Measurements from ENCODE around the gene AATK.

Gene AATK

DNA sequence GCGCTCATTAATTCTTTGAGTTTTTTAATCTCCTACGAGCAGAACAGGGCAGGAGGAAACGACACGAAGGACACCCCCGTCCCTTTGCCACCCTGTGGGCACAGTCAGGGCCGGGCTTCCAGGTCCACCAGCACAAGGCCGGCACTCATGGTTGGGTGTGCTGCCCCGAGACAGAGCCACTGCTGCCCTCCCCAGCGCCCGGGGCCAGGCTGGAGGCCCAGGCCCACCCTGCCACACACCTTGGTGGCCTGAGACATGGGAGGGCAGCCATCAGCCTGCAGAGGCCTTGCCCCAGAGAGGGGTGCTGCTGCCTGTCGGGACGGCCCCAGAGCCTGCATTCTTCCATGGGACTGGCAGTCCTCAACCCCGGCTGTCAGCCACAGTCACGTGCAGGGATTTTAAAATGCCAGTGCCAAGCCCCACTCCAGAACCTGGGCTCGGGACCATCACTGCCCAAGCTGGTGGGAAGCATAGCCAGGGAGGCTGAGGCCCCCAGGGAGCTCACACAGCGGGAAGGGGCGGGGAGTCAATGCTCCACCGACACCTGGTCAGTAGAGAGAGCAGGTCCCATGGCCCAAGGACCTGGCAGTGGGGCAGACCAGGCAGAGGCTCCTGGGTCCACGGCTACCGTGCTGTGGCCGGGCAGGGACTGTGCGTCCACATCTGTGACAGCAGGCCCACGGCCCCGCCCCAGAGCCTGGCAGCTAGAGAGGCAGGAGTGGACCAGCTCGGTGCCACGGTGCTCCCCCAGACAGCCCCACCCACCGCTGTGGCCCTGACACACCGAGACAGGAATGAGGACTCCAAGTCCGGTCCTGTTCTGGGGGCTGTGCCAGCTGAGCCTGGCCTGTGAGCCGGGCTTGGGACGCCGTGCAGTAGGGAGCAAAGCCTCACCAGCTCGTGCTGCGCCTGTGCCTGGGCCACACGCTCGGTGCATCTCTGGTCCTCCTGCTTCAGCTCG lies 29.2 kb upstream of the AATK start:
- no peak for DNase-seq

- no peak for DNase-seq
Measured at GRCh38 chr17:81194225-81194760, 28.3 kb upstream of the AATK start.

GRCh38 chr17:81193470-81194224 lies 27.6 kb upstream of the AATK start:
- DNase-seq = no peak

GRCh38 chr17:81193051-81193410 lies 27.0 kb upstream of the AATK start:
- no peak for DNase-seq

- no peak for DNase-seq
Measured at GRCh38 chr17:81192386-81193050, 26.5 kb upstream of the AATK start.

- no peak for DNase-seq
Measured at GRCh38 chr17:81191646-81192045, 25.6 kb upstream of the AATK start.

GRCh38 chr17:81191116-81191515 lies 25.1 kb upstream of the AATK start:
- no peak for DNase-seq

GRCh38 chr17:81190591-81190990 lies 24.6 kb upstream of the AATK start:
- DNase-seq = no peak

- DNase-seq = no peak
Measured at GRCh38 chr17:81189670-81190530, 23.9 kb upstream of the AATK start.

DNA sequence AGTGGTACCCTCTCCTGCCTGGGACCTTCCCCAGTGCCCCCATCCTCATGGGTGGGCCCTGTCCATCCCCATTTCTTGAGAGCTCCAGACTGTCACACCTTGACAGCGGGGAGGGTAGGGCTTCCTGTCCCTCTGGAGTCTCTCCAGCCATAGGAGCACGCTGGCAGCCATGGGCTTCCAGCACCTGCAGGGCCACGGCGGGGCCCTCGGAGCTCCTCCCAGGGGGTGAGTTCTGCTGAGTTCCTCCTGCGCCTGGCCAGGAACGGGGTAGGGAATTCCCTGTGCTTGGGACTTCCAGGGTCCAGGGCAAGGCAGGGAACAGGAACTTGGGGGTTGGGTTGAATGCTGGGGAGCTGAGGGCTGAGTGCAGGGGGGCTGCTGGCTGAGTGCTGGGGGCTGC lies 23.0 kb upstream of the AATK start:
- DNase-seq = no peak

DNA sequence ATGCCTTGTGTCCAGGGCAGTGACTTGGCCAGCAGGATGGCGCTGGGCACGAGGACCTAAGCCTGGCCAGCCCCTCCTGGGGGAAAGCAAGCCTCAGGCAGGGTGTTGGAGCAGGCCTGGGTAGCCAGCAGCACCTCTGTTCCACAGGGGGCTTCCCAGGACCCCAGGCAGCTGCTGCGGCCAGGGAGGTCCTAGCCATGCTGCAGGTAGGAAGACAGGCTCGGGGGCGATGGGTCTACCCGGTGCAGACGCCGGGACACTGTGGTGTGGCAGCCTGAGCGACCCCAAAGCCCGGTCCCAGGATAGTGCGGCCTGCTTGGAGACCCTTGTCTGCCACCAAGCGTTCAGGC lies 22.4 kb upstream of the AATK start:
- DNase-seq = no peak

DNA sequence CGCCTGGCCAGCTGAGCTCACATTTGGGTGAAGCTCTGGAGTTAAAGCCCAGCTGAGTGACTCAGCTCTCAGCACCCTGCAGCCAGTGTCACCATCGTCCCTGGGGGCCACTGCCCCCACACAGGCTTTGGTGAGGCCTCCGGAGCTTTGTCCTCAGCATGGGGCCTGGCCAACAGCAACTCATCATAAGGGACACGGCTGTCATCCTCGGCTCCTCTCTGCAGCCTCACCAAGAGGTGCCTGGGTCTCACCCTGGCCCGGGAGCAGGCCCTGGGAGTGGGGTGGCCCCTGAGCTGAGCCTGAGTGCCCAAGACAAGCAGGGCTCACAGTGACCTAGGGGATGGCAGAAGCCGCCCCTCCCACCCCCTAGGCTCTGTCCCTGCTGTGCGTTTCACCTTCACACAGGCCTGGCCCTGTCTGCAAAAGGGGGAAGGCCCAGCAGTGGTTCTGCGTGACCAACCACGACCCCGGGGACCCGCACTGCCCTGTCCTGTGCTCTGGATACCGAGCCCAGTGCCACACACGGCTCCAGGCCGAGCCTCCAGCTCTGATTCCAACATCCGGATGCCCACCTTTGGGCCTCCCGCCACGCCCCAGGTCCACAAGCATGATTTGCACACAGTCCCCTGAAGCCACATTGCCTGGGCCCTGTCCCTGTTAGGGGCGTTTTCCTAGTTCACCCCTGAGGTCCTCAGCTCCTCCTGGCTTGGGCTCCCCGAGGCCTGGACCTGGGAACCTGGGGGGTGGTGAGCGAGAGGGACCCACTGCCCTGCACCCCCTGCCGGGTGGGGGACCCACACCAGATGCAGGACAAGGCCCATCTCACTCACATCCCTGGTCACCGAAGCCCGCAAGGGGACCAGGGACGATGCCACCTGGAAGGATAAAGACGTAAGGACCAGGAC lies 21.8 kb upstream of the AATK start:
- no peak for DNase-seq

DNA sequence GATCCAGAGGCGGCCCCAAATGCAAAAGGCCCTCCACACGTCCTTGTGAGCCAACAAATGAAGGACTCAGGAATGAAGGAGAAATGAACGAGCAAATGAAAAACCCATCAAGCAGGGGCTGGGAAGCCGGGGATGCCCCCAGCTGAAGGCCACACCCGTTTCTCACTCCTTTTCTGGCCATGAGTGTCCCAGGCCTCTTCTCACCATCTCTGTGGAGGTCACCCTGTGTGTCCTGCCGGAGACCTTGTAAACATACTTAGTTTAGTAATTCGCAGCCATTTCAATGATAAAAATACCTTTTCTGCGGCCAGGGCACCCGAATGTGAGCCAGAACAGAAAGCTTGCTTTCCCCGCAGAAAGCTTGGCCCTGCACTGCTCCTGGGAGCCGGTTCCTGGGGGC lies 21.1 kb upstream of the AATK start:
- no peak for DNase-seq

- no peak for DNase-seq
Measured at GRCh38 chr17:81186203-81186602, 20.2 kb upstream of the AATK start.

DNA sequence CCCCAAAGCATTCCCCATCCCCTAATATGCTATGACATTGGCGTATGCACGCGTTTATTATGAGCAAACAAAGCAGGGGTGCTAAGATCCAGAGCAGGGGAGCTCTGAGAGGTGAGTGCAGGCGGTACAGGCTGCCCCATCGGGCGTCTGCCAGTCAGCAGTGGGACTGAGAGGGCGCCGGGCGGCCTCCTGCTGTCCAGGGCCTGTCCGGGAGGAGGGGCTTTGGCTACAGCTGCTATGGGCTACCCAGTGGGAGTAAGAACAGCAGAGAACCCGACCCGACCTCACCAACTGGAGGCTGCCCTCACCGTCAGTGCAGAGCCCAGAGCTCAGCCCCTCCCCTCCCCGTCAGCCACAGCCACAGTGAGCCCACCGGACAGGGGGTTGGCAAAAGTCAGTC lies 18.5 kb upstream of the AATK start:
- DNase-seq = no peak

DNA sequence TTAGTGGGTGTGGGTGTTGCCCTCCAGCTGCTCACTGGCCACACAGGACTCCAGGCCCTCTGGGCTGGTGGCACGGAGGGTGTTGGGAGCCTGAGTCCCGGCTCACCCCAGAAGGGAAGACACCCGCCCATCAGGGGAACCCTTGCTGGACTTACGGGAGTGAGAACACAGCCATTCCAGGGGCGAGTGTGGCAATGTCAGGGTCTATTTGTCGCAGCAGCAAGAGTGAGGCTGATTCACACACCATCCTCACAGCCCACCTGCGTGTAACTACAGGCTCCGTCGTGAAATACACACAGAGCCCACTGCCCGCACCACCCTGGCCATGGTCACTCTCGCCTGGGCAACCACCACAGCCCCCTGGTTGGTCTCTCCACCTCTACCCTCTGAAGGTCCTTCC lies 17.8 kb upstream of the AATK start:
- DNase-seq = no peak

DNA sequence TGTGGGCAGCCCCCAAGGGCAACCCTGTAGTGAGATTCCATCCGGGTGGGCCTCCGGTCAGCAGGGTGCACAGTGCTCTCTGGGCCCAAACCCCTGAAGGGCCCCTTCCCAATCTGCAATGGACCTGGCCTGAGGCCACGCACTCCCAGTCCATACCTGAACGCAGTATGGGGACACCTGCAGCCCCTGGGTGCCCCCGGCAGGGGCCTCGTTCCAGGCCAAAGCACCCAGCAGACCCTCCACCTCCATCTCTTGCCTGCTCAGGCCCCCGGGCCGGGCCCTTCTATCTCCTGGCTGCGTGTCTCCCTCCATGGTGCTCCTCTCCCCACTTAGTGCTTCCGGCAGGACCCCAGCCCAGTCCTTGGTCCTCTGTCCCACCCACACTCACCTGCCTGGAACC lies 17.3 kb upstream of the AATK start:
- no peak for DNase-seq

DNA sequence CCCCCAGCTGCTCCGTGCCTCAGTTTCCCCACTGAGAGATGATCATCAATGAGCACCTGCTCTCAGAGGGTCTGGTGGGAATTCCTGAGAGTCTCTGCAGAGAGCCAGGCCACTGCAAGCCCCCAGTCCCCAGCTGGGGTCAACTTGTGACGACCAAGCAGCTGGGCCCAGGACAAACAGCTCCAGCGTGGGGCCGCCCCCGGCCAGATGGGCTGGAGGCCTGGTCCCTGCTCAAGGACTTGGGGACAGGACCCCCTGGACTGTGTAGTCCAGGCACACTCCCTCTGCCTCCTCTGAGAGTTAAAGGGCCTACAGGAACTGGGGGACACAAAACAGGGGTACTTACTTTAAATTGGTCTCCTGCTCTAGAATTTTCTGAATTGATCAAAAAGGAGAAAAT lies 16.6 kb upstream of the AATK start:
- no peak for DNase-seq

DNA sequence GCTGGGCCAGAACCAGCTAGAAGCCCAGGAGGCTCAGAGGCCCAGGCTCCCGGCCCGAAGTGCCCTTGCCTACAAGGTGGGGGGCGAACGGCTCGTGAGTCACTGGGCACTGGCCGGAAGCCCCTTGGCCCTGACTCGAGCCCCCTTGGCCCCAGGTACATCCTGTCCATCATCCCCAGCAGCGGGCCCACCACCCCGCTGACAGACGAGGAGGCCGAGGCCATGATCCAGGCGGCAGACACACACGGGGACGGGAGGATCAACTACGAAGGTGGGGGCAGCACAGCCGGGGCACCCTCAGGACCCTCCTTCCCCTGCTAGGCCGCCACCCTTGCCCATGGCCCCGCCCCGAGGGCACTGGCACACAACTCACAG lies 15.8 kb upstream of the AATK start:
- DNase-seq = no peak

GRCh38 chr17:81180836-81181810 lies 15.1 kb upstream of the AATK start:
- no peak for DNase-seq

Data from activated CD4-positive, CD25-positive, alpha-beta regulatory T cell (primary cell).